H9 (cell line): ENCODE results near the gene OR52K2. TPM values are rescaled to one million over a fixed set of nuclear protein-coding genes. Genes with fewer than 3 reads are reported as not detected.

Source experiments
- DNase-seq: peaks from one replicate; pipeline ENCODE4 v3.0.0-alpha.2; 2017
- H2AFZ ChIP-seq: one replicate; pipeline ENCODE4 v1.6.1; 2013; ENCODE audit warnings: mild to moderate bottlenecking, low read length, control low read depth, moderate library complexity
- H2AK5ac ChIP-seq: 2 replicates; pipeline ENCODE4 v1.6.1; 2013; ENCODE audit warnings: low read length, control low read depth, mixed read lengths; ENCODE audit not compliant: insufficient read length
- H2BK120ac ChIP-seq: one replicate; pipeline ENCODE4 v1.6.1; 2013; ENCODE audit warnings: low read depth, mild to moderate bottlenecking, low read length, control low read depth, inconsistent platforms; ENCODE audit not compliant: poor library complexity, severe bottlenecking
- H2BK12ac ChIP-seq: 2 replicates; pipeline ENCODE4 v1.6.1; 2013; ENCODE audit warnings: low read length, control low read depth, mixed read lengths, low read depth; ENCODE audit not compliant: insufficient read length
- H2BK15ac ChIP-seq: 2 replicates; pipeline ENCODE4 v1.6.1; 2013; ENCODE audit warnings: low read depth, low read length, control low read depth
- H2BK20ac ChIP-seq: one replicate; pipeline ENCODE4 v1.6.1; 2013; ENCODE audit warnings: low read depth, mild to moderate bottlenecking, low read length, control low read depth, inconsistent platforms; ENCODE audit not compliant: poor library complexity, severe bottlenecking
- H2BK5ac ChIP-seq: 2 replicates; pipeline ENCODE4 v1.6.1; 2013; ENCODE audit warnings: low read length, control low read depth, mixed read lengths; ENCODE audit not compliant: insufficient read length
- H3K14ac ChIP-seq: 2 replicates; pipeline ENCODE4 v1.6.1; 2013; ENCODE audit warnings: low read length, control low read depth; ENCODE audit not compliant: insufficient read depth
- H3K18ac ChIP-seq: 2 replicates; pipeline ENCODE4 v1.6.1; 2013; ENCODE audit warnings: low read depth, mild to moderate bottlenecking, mixed read lengths, low read length, control low read depth; ENCODE audit not compliant: insufficient read length
- H3K23ac ChIP-seq: 2 replicates; pipeline ENCODE4 v1.6.1; 2013; ENCODE audit warnings: low read length, control low read depth, mixed read lengths, low read depth; ENCODE audit not compliant: insufficient read length
- H3K23me2 ChIP-seq: 2 replicates; pipeline ENCODE4 v1.6.1; 2013; ENCODE audit warnings: low read depth, mild to moderate bottlenecking, mixed read lengths, low read length, control low read depth; ENCODE audit not compliant: insufficient read length, poor library complexity, severe bottlenecking
- H3K27ac ChIP-seq: 2 replicates; pipeline ENCODE4 v1.5.1; 2013; ENCODE audit warnings: low read length, control low read depth, mixed read lengths, low read depth; ENCODE audit not compliant: insufficient read length
- H3K27me3 ChIP-seq: 2 replicates; pipeline ENCODE4 v1.6.1; 2013; ENCODE audit warnings: low read length, control low read depth, inconsistent platforms; ENCODE audit not compliant: insufficient read depth
- H3K4ac ChIP-seq: 2 replicates; pipeline ENCODE4 v1.6.1; 2013; ENCODE audit warnings: low read depth, mild to moderate bottlenecking, control low read depth, inconsistent platforms, low read length, moderate library complexity
- H3K4me1 ChIP-seq: 2 replicates; pipeline ENCODE4 v1.6.1; 2013; ENCODE audit warnings: low read length, control low read depth, inconsistent platforms; ENCODE audit not compliant: insufficient read depth
- H3K4me2 ChIP-seq: 2 replicates; pipeline ENCODE4 v1.6.1; 2013; ENCODE audit warnings: low read length, control low read depth, mixed read lengths; ENCODE audit not compliant: insufficient read length, insufficient read depth
- H3K56ac ChIP-seq: 2 replicates; pipeline ENCODE4 v1.6.1; 2013; ENCODE audit warnings: low read depth, mild to moderate bottlenecking, mixed read lengths, low read length, control low read depth; ENCODE audit not compliant: insufficient read length
- H3K79me1 ChIP-seq: 2 replicates; pipeline ENCODE4 v1.6.1; 2013; ENCODE audit warnings: low read depth, mild to moderate bottlenecking, moderate library complexity, low read length, control low read depth, inconsistent platforms; ENCODE audit not compliant: insufficient read depth, poor library complexity, severe bottlenecking
- H3K79me2 ChIP-seq: 2 replicates; pipeline ENCODE4 v1.6.1; 2013; ENCODE audit warnings: low read length, control low read depth, inconsistent platforms; ENCODE audit not compliant: insufficient read depth
- H3K9ac ChIP-seq: 2 replicates; pipeline ENCODE4 v1.6.1; 2013; ENCODE audit warnings: low read length, control low read depth, mixed read lengths; ENCODE audit not compliant: insufficient read length; ENCODE audit errors: extremely low read depth
- H3K9me3 ChIP-seq: one replicate; pipeline ENCODE4 v1.6.1; 2013; ENCODE audit warnings: low read depth, low read length, inconsistent platforms; ENCODE audit not compliant: control insufficient read depth
- H3T11ph ChIP-seq: one replicate; pipeline ENCODE4 v1.6.1; 2013; ENCODE audit warnings: mild to moderate bottlenecking, low read length, control low read depth, inconsistent platforms
- H4K20me1 ChIP-seq: one replicate; pipeline ENCODE4 v1.6.1; 2013; ENCODE audit not compliant: control insufficient read depth, insufficient read length, insufficient read depth
- H4K5ac ChIP-seq: 2 replicates; pipeline ENCODE4 v1.6.1; 2013; ENCODE audit warnings: low read depth, mild to moderate bottlenecking, mixed read lengths, low read length, control low read depth; ENCODE audit not compliant: insufficient read length
- H4K8ac ChIP-seq: replicated peaks from 2 replicates; pipeline ENCODE4 v1.6.1; 2013; ENCODE audit warnings: low read length, control low read depth, mixed read lengths, low read depth; ENCODE audit not compliant: insufficient read length
- H4K91ac ChIP-seq: 2 replicates; pipeline ENCODE4 v1.6.1; 2013; ENCODE audit warnings: low read depth, mild to moderate bottlenecking, moderate library complexity, mixed read lengths, low read length, control low read depth; ENCODE audit not compliant: insufficient read length
- H3K27ac Mint-ChIP-seq, 3 experiments: 2 replicates in 2 of 3; 3 replicates in 1 of 3; pipeline ENCODE4 v1.8.0; 2020 to 2021; ENCODE audit warnings: mixed read lengths in 3 of 3, mild to moderate bottlenecking in 1 of 3, moderate library complexity in 1 of 3
- H3K27me3 Mint-ChIP-seq: 2 replicates; pipeline ENCODE4 v1.8.0; 2021; ENCODE audit warnings: low read depth, mild to moderate bottlenecking, moderate library complexity, mixed read lengths
- H3K36me3 Mint-ChIP-seq, 3 experiments: 2 replicates in 2 of 3; 3 replicates in 1 of 3; pipeline ENCODE4 v1.8.0; 2020 to 2021; ENCODE audit warnings: low read depth in 3 of 3, mixed read lengths in 3 of 3; ENCODE audit not compliant: insufficient read depth in 1 of 3
- H3K4me1 Mint-ChIP-seq, 2 experiments: 2 replicates each; pipeline ENCODE4 v1.8.0; 2020; ENCODE audit warnings: mixed read lengths in 2 of 2
- H3K4me3 Mint-ChIP-seq, 2 experiments: 2 replicates in 1 of 2; 3 replicates in 1 of 2; pipeline ENCODE4 v1.8.0; 2020 to 2021; ENCODE audit warnings: mild to moderate bottlenecking in 2 of 2, mixed read lengths in 2 of 2, moderate library complexity in 1 of 2
- H3K9me3 Mint-ChIP-seq, 2 experiments: 2 replicates in 1 of 2; 3 replicates in 1 of 2; pipeline ENCODE4 v1.8.0; 2020; ENCODE audit warnings: mild to moderate bottlenecking in 2 of 2, mixed read lengths in 2 of 2, moderate library complexity in 1 of 2
- CTCF ChIP-seq: fragments of 200-600 bp; sonication (generic); conservative IDR thresholded peaks from 3 replicates; pipeline ENCODE4 v1.8.0; 2021; ENCODE audit warnings: antibody characterized with exemption, mild to moderate bottlenecking
- WGBS: extraction: QIAGEN DNeasy Blood & Tissue Kit; methylation state at CpG from one replicate; pipeline ENCODE4 v1.1.7; 2013; ENCODE audit warnings: missing lambda C conversion rate, low lambda C conversion rate, mixed read lengths; ENCODE audit not compliant: insufficient read length; ENCODE audit errors: extremely low coverage; 5-methylcytosine and 5-hydroxymethylcytosine counted together
- total RNA-seq: library from RNA; stranded (reverse); gene quantifications from 2 replicates; pipeline ENCODE4 v1.2.1, GENCODE V29; 2021

The OR52K2 gene
- total RNA-seq, 1 experiment from 2014 or later, result not detected

- H3K9ac ChIP-seq, result no peak overlapping the region
- H3K23ac ChIP-seq, result no peak overlapping the region
- no peak overlapping the region for H2AK5ac ChIP-seq
- no peaks in the 10 kb centered on the region for H4K20me1 ChIP-seq
- no peak overlapping the region for H3K4ac ChIP-seq
- H3K9me3 ChIP-seq, result no peaks in the 10 kb centered on the region
- Mint-ChIP-seq H3K4me3 (no peak overlapping the region), H3K9me3 (no peaks in the 10 kb centered on the region; a peak in 2 of 5 replicates), H3K27me3 (no peaks in the 10 kb centered on the region), H3K4me1 (peaks cover 6 to 12% of the 10 kb centered on the region in 2 experiments), H3K27ac (no peak overlapping the region), H3K36me3 (no peaks in the 10 kb centered on the region)
- DNase-seq, result no peak
- no peak overlapping the region for H3K56ac ChIP-seq
- no peak for TF ChIP-seq CTCF
- H2BK12ac ChIP-seq, result no peak overlapping the region
- no peak overlapping the region for H2BK20ac ChIP-seq
- no peak overlapping the region for H3K4me2 ChIP-seq
- H3T11ph ChIP-seq, result no peak overlapping the region
- H2BK5ac ChIP-seq, result no peak overlapping the region
- no peak overlapping the region for H2AFZ ChIP-seq
- no peaks in the 10 kb centered on the region for H3K79me1 ChIP-seq
- no peak overlapping the region for H3K27ac ChIP-seq
- H4K5ac ChIP-seq, result no peak overlapping the region
- H4K8ac ChIP-seq, result no peak overlapping the region
- H3K79me2 ChIP-seq, result no peaks in the 10 kb centered on the region
- no peaks in the 10 kb centered on the region for H3K23me2 ChIP-seq
- no peak overlapping the region for H2BK15ac ChIP-seq
- H3K27me3 ChIP-seq, result no peaks in the 10 kb centered on the region
- no peak overlapping the region for H3K14ac ChIP-seq
- H3K18ac ChIP-seq, result no peak overlapping the region
- WGBS, result no CpG with 5 or more reads among the region's 4 CpGs
- no peak overlapping the region for H4K91ac ChIP-seq
- H2BK120ac ChIP-seq, result no peak overlapping the region
- no peaks in the 10 kb centered on the region; the same call in 1 of the 2 replicates for H3K4me1 ChIP-seq
These were observed 19.0 kb upstream of the OR52K2 start for GRCh38 chr11:4430051-4430450.
